ENCODE measurements around the gene VPS33A. TPM values are rescaled to one million over a fixed set of nuclear protein-coding genes. Genes with fewer than 3 reads are reported as not detected.

The VPS33A gene
- total RNA-seq, 1 experiment from 2014 or later = 37.6 TPM

DNA sequence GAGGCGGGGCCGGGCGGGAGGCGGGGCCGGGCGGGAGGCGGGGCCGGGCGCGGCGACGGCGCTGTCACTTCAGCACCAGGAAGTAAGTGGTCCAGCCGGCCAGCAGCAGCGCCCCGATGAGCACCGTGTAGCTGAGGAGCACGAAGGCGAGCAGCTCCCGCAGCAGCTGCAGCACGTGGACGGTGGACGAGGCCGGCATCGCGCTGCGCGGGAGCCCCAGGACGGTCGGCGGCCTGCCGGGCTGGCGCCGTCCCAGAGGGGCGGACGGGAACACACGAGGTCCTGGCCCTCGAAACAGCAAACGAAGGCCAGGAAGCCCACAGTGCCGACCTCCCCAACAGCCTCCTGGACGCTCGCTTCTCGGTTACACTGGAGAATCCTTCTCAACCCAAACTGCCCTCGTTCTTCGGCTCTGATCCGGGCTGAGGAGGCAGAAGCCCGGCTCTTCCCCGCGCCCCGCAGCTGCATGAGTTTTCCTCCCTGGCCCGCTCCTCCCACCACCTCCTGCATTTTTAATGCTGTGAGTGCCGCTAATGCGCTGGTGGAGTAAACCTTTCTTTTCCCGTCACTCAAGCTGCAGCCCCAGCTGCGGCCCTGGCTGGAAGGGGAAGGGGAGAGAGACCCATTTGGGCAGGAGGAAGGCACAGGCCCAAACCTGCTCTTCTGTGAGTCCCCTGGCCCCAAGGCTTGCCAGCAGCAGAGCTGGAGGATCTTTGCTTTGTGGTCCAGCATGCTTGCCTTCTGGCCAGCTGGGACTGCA lies 39.7 kb downstream of the VPS33A start (continued):
- TF ChIP-seq, protein P1, sequence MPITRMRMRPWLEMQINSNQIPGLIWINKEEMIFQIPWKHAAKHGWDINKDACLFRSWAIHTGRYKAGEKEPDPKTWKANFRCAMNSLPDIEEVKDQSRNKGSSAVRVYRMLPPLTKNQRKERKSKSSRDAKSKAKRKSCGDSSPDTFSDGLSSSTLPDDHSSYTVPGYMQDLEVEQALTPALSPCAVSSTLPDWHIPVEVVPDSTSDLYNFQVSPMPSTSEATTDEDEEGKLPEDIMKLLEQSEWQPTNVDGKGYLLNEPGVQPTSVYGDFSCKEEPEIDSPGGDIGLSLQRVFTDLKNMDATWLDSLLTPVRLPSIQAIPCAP (CRISPR knock-in tag; IDR thresholded peaks at IDR 0.05) = peak; percentile 98

DNA sequence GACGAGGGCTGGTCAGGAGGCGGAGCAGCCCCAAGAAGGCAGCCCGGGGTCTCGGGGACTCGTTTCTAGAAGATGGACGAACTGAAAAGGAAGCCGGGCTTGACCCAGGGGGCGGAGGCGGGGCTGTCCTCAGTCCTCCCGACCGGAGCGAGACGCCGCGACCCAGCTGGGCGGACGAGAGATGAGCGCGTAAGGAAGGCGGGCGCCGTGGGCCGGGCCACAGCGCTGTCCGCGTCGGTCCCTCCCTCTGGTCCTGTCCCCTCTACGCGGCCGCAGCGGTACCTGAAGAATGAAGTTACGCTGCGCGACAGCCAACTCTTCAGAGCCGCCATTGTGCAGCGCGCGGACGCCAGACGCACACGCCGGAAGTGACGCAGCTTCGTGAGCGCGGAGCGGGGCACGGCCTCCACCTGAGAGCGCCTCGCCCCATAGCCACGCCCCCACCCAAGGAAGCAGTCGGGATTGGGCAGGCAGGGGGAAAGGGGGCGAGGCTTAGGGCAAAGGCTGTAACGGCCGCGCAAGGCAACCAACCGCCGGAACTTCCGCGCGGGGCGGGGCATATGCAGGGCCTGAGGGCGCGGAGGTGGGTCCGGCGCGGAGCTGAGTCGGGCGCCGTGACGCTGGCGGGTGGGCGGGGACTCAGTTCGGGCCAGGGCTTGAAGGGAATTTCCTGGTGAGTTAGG lies 40.5 kb downstream of the VPS33A start, which contains the start of gene DIABLO:
TSS of gene DIABLO (minus strand) at position 370 of the 683 bp plus-strand sequence. CDS start at position 332, 38 bp downstream.
- peak within 1 kb of the TSS; percentile 89 for H3K4me3 Mint-ChIP-seq
- ChIA-PET CTCF (interaction anchor here (0.6 to 1.4 kb wide), 5 partner anchors 35 to 530 kb away, joined by 3 to 6 read pairs (median 3); partner anchors contain the start of genes CFAP251 and DENR), POLR2A (interaction anchor here (0.8 to 2.0 kb wide), 7 partner anchors 22 to 275 kb away, joined by 3 to 15 read pairs (median 4); partner anchors contain the start of genes B3GNT4, LRRC43 and ZCCHC8)
- peak; percentile 100 for DNase-seq (ENCODE audit: low spot score)
- H3K4me1 Mint-ChIP-seq = peaks cover 24% of the 10 kb centered on the region
- peak; percentile 96 for ATAC-seq
- peaks cover 31% of the 10 kb centered on the region for H3K36me3 Mint-ChIP-seq
- H3K27me3 Mint-ChIP-seq (ENCODE audit: low read depth) = no peaks in the 10 kb centered on the region; the same call in 1 of the 2 replicates
- peak within 1 kb of the TSS; percentile 91 for H3K27ac Mint-ChIP-seq
- no peaks in the 10 kb centered on the region for H3K9me3 Mint-ChIP-seq
- TF ChIP-seq, protein P2, sequence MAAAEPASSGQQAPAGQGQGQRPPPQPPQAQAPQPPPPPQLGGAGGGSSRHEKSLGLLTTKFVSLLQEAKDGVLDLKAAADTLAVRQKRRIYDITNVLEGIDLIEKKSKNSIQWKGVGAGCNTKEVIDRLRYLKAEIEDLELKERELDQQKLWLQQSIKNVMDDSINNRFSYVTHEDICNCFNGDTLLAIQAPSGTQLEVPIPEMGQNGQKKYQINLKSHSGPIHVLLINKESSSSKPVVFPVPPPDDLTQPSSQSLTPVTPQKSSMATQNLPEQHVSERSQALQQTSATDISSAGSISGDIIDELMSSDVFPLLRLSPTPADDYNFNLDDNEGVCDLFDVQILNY (CRISPR knock-in tag; IDR thresholded peaks at IDR 0.05) = peak; percentile 71; the same call in 1 of the 2 replicates
- TF ChIP-seq, protein P1 (CRISPR knock-in tag; IDR thresholded peaks at IDR 0.05) = 0 out of 2 replicates have a peak, but pooled peaks have one; percentile 59
- TF ChIP-seq ZSCAN18 (CRISPR knock-in tag; IDR thresholded peaks at IDR 0.05) = no peak
- TF ChIP-seq ZNF232 (CRISPR knock-in tag; IDR thresholded peaks at IDR 0.05) = no peak
- TF ChIP-seq ZMAT4 (CRISPR knock-in tag; IDR thresholded peaks at IDR 0.05) = no peak
- TF ChIP-seq ELF4 (CRISPR knock-in tag; IDR thresholded peaks at IDR 0.05; ENCODE audit: low read depth) = no peak
- TF ChIP-seq, protein P3, sequence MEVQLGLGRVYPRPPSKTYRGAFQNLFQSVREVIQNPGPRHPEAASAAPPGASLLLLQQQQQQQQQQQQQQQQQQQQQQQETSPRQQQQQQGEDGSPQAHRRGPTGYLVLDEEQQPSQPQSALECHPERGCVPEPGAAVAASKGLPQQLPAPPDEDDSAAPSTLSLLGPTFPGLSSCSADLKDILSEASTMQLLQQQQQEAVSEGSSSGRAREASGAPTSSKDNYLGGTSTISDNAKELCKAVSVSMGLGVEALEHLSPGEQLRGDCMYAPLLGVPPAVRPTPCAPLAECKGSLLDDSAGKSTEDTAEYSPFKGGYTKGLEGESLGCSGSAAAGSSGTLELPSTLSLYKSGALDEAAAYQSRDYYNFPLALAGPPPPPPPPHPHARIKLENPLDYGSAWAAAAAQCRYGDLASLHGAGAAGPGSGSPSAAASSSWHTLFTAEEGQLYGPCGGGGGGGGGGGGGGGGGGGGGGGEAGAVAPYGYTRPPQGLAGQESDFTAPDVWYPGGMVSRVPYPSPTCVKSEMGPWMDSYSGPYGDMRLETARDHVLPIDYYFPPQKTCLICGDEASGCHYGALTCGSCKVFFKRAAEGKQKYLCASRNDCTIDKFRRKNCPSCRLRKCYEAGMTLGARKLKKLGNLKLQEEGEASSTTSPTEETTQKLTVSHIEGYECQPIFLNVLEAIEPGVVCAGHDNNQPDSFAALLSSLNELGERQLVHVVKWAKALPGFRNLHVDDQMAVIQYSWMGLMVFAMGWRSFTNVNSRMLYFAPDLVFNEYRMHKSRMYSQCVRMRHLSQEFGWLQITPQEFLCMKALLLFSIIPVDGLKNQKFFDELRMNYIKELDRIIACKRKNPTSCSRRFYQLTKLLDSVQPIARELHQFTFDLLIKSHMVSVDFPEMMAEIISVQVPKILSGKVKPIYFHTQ (CRISPR knock-in tag; IDR thresholded peaks at IDR 0.05) = no peak
- TF ChIP-seq CREB1 (CRISPR knock-in tag; IDR thresholded peaks at IDR 0.05) = peak; percentile 92
- peak; percentile 95 for TF ChIP-seq MYBL2 (CRISPR knock-in tag; IDR thresholded peaks at IDR 0.05)
- 0 out of 2 replicates have a peak, but pooled peaks have one; percentile 38 for TF ChIP-seq ZNF416 (CRISPR knock-in tag; IDR thresholded peaks at IDR 0.05)
- no peak for TF ChIP-seq HMGXB4 (CRISPR knock-in tag; IDR thresholded peaks at IDR 0.05)
- peak; percentile 97 for TF ChIP-seq CREM (CRISPR knock-in tag; IDR thresholded peaks at IDR 0.05)
- TF ChIP-seq, protein P4, sequence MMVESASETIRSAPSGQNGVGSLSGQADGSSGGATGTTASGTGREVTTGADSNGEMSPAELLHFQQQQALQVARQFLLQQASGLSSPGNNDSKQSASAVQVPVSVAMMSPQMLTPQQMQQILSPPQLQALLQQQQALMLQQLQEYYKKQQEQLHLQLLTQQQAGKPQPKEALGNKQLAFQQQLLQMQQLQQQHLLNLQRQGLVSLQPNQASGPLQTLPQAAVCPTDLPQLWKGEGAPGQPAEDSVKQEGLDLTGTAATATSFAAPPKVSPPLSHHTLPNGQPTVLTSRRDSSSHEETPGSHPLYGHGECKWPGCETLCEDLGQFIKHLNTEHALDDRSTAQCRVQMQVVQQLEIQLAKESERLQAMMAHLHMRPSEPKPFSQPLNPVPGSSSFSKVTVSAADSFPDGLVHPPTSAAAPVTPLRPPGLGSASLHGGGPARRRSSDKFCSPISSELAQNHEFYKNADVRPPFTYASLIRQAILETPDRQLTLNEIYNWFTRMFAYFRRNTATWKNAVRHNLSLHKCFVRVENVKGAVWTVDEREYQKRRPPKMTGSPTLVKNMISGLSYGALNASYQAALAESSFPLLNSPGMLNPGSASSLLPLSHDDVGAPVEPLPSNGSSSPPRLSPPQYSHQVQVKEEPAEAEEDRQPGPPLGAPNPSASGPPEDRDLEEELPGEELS (CRISPR knock-in tag; IDR thresholded peaks at IDR 0.05) = peak; percentile 73; the same call in 1 of the 2 replicates
- peak; percentile 92 for TF ChIP-seq ETV6 (CRISPR knock-in tag; IDR thresholded peaks at IDR 0.05)
- TF ChIP-seq, protein P5, sequence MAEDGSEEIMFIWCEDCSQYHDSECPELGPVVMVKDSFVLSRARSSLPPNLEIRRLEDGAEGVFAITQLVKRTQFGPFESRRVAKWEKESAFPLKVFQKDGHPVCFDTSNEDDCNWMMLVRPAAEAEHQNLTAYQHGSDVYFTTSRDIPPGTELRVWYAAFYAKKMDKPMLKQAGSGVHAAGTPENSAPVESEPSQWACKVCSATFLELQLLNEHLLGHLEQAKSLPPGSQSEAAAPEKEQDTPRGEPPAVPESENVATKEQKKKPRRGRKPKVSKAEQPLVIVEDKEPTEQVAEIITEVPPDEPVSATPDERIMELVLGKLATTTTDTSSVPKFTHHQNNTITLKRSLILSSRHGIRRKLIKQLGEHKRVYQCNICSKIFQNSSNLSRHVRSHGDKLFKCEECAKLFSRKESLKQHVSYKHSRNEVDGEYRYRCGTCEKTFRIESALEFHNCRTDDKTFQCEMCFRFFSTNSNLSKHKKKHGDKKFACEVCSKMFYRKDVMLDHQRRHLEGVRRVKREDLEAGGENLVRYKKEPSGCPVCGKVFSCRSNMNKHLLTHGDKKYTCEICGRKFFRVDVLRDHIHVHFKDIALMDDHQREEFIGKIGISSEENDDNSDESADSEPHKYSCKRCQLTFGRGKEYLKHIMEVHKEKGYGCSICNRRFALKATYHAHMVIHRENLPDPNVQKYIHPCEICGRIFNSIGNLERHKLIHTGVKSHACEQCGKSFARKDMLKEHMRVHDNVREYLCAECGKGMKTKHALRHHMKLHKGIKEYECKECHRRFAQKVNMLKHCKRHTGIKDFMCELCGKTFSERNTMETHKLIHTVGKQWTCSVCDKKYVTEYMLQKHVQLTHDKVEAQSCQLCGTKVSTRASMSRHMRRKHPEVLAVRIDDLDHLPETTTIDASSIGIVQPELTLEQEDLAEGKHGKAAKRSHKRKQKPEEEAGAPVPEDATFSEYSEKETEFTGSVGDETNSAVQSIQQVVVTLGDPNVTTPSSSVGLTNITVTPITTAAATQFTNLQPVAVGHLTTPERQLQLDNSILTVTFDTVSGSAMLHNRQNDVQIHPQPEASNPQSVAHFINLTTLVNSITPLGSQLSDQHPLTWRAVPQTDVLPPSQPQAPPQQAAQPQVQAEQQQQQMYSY (CRISPR knock-in tag; IDR thresholded peaks at IDR 0.05) = no peak; the same call in 1 of the 2 replicates
- peak; percentile 86 for TF ChIP-seq GABPB1 (CRISPR knock-in tag; IDR thresholded peaks at IDR 0.05)
- TF ChIP-seq SP1 (CRISPR knock-in tag; conservative IDR thresholded peaks at IDR 0.05) = peak; percentile 98
- no peak for TF ChIP-seq FOXJ3 (CRISPR knock-in tag; IDR thresholded peaks at IDR 0.05; ENCODE audit: borderline replicate concordance)
